Measurements from ENCODE around the gene SATB2. TPM values are rescaled to one million over a fixed set of nuclear protein-coding genes. Genes with fewer than 3 reads are reported as not detected.

Gene SATB2
- total and polyA plus RNA-seq, 12 donors = 3.4 to 18.3 (median 10.1) TPM

- Histone ChIP-seq H3K27ac (no peak overlapping the region), H3K36me3 (replicated peaks in 1 of 2) (no peaks in the 10 kb centered on the region), H3K4me1 (replicated peaks in 1 of 2) (peaks cover 22 to 42% of the 10 kb centered on the region in 2 donors), H3K9me3 (replicated peaks in 1 of 3) (no peaks in the 10 kb centered on the region), H3K4me3 (no peak overlapping the region), H3K27me3 (peaks cover 52% of the 10 kb centered on the region)
- TF ChIP-seq CTCF (IDR thresholded peaks at IDR 0.05) (no peak), POLR2A (IDR thresholded peaks at IDR 0.05) (no peak)
- intact Hi-C loops (cut with DNase I) = no loop called here
- DNase-seq = no peak
- 46 to 50% (median 49%) methylated on average over 13 of the region's 13 CpGs for WGBS, 4 donors
These were observed 3.3 kb upstream of the SATB2 start for GRCh38 chr2:199460846-199461710.

GRCh38 chr2:199460101-199460671 is 2.4 kb upstream of the SATB2 start:
- no peaks in the 10 kb centered on the region for H3K9me3 ChIP-seq (replicated peaks in 1 of 3)
- DNase-seq = no peak
- peak overlapping the region in 3 of 5 donors; percentile 86 to 92 (median 86) for H3K27ac ChIP-seq
- peaks cover 23 to 49% of the 10 kb centered on the region in 2 donors for H3K4me1 ChIP-seq (replicated peaks in 1 of 2)
- peaks cover 50% of the 10 kb centered on the region for H3K27me3 ChIP-seq
- peak overlapping the region in 2 of 4 donors; percentile 78 to 79 for H3K4me3 ChIP-seq
- TF ChIP-seq CTCF (IDR thresholded peaks at IDR 0.05) (no peak), POLR2A (IDR thresholded peaks at IDR 0.05) (peak in 1 of 2 donors; percentile 2)
- 12 to 14% (median 13%) methylated on average over 14 of the region's 14 CpGs for WGBS, 4 donors
- no peaks in the 10 kb centered on the region for H3K36me3 ChIP-seq (replicated peaks in 1 of 2)
- intact Hi-C loops (cut with DNase I) = no loop called here

GRCh38 chr2:199459286-199460100 is 1.8 kb upstream of the SATB2 start:
- peaks cover 23 to 49% of the 10 kb centered on the region in 2 donors for H3K4me1 ChIP-seq (replicated peaks in 1 of 2)

More at GRCh38 chr2:199459286-199460100, 1.8 kb upstream of the SATB2 start:
- Histone ChIP-seq H3K27me3 (peaks cover 48% of the 10 kb centered on the region), H3K27ac (peak overlapping the region; percentile 54 to 92 (median 86)), H3K4me3 (peak overlapping the region; percentile 65 to 79 (median 78)), H3K36me3 (replicated peaks in 1 of 2) (no peaks in the 10 kb centered on the region), H3K9me3 (replicated peaks in 1 of 3) (no peaks in the 10 kb centered on the region)
- DNase-seq = peak; percentile 89 to 96 (median 92)
- 0% methylated on average over 16 to 70 of the region's 70 CpGs for WGBS, 4 donors
- TF ChIP-seq CTCF (IDR thresholded peaks at IDR 0.05) = peak in 3 of 6 experiments; percentile 5 to 28 (median 20)
- TF ChIP-seq POLR2A (IDR thresholded peaks at IDR 0.05) = peak in 1 of 2 donors; percentile 33
- intact Hi-C loops (cut with DNase I) = no loop called here
